Fibroblast of the aortic adventitia (primary cell): ENCODE results near the gene IREB2. TPM values are rescaled to one million over a fixed set of nuclear protein-coding genes. Genes with fewer than 3 reads are reported as not detected.

Experiments
- DNase-seq: peaks from one replicate; pipeline ENCODE4 v3.0.0-alpha.2; 2010; ENCODE audit warnings: low read depth
- H3K4me3 ChIP-seq: 2 replicates; pipeline ENCODE4 v1.5.1; 2011; ENCODE audit warnings: low read depth, mild to moderate bottlenecking, control low read depth, low read length, moderate library complexity
- total RNA-seq: library from RNA; depleted of rRNA; stranded (reverse); fragments of >200 nt; gene quantifications from 2 replicates; pipeline ENCODE4 v1.2.3, GENCODE V29; 2012; ENCODE audit warnings: low replicate concordance
- TF ChIP-seq, protein P1 (sequence below): IDR thresholded peaks from 2 replicates; pipeline ENCODE4 v1.5.1; 2011; ENCODE audit warnings: mild to moderate bottlenecking, low read length, control low read depth, inconsistent platforms; ENCODE audit not compliant: insufficient read depth

Gene IREB2
- total RNA-seq, 1 donor = 25.1 TPM

DNA sequence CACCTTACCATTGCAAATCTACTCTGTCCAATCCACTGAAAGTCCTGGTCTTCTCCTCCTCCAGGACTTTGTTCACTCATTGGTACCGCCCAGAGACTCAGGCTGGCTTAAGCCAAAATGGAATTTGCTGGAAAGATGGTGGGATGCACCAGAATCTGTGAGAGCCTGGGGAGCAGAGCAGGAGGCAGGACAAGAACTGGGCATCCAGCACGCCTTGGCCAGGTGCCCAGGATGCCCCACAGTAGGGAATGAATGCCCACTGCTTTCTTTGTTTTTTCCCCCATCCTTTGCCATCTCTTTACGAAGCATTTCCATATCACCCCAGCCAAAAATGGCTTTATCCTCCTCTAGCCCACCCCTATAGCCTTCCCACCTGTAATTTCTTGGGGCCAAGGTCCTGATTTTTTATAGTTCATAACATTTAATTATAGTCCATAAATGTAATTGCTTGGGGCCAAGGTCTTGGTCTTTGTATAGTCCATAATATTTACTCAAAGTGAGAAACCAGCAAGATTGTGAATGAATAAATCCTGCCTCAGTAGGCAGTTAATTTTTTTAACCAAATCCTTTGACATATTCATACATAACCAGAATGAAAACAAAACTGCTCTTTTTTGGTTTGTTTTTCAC is 23.3 kb upstream of the IREB2 start:
- H3K4me3 ChIP-seq = no peak overlapping the region
- no peak for DNase-seq
- TF ChIP-seq, protein P1, sequence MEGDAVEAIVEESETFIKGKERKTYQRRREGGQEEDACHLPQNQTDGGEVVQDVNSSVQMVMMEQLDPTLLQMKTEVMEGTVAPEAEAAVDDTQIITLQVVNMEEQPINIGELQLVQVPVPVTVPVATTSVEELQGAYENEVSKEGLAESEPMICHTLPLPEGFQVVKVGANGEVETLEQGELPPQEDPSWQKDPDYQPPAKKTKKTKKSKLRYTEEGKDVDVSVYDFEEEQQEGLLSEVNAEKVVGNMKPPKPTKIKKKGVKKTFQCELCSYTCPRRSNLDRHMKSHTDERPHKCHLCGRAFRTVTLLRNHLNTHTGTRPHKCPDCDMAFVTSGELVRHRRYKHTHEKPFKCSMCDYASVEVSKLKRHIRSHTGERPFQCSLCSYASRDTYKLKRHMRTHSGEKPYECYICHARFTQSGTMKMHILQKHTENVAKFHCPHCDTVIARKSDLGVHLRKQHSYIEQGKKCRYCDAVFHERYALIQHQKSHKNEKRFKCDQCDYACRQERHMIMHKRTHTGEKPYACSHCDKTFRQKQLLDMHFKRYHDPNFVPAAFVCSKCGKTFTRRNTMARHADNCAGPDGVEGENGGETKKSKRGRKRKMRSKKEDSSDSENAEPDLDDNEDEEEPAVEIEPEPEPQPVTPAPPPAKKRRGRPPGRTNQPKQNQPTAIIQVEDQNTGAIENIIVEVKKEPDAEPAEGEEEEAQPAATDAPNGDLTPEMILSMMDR = no peak

DNA sequence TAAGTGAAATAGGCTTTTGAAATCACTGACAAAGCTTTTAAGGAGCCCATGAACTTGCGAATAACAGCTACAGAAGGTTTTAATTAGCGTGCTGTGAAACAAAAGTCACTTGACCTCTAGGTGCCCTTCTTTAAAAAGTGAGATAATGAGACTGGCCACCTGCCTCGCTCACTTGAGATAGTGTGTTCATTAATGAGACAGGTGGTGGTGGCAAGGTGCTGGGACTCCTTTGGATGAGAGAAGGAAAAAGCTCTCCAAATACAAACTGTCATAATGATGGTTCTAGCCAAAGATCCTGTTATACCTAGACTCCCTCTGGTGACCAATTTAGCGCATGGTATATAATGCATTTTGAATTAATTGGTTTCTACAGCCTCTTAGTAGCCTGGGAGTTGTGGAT is 22.7 kb upstream of the IREB2 start:
- TF ChIP-seq, protein P1 = peak; percentile 45
- peak; percentile 52 for DNase-seq

DNA sequence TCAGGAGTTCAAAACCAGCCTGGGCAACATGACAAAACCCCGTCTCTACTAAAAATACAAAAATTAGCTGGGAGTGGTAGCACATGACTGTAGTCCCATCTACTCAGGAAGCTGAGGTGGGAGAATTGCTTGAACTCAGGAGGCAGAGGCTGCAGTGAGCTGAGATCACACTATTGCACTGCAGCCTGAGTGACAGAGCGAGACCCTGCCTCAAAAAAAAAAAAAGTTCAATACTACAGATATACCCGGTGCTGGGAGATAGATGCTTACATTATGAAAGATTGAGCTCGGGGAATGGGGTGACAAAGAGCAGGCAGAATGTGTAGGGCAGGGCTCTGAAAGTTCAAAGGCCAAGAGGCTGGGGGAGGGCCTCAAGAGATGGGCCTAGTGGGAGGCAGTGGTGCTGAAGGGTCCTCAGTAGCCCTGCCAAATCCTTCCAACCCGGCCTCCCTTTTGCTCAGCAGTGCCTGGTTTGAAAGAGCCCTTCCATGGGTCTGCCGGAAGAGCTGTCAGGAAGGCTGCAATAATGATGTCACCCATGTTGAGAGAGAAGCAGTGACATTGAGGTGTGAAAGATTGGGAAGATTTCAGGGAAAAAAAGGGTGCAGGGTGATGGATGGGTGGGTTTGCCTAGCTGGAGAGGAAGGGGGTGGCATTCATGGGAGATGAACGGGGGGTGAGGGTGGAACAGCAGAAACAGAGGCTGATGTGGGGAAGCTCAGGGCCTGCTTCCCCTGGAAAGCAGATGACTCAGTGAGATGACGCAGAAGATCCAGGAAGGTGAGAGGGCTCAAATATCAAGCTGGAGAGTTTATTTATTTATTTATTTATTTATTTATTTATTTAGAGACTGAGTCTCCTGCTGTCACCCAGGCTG is 20.0 kb upstream of the IREB2 start:
- DNase-seq = no peak
- H3K4me3 ChIP-seq = no peak overlapping the region
- TF ChIP-seq, protein P1 = no peak

More for the DNA sequence above, 22.7 kb upstream of the IREB2 start:
- H3K4me3 ChIP-seq = no peak overlapping the region

DNA sequence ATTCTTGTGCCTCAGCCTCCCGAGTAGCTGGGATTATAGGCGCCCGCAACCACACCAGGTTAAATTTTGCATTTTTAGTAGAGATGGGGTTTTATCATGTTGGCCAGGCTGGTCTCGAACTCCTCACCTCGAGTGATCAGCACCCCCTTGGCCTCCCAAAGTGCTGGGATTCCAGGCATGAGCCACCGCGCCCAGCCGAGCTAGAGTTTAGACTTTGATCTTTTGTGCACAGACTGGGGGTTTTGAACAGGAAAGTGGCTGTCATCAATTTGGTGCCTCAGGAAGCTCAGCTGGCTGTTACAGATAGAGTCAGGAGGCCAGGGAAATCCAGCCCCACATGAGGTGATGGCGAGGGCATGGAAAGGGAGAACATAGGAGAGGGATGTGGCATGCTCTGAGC is 19.3 kb upstream of the IREB2 start:
- no peak for DNase-seq
- TF ChIP-seq, protein P1 = no peak
- no peak overlapping the region for H3K4me3 ChIP-seq

DNA sequence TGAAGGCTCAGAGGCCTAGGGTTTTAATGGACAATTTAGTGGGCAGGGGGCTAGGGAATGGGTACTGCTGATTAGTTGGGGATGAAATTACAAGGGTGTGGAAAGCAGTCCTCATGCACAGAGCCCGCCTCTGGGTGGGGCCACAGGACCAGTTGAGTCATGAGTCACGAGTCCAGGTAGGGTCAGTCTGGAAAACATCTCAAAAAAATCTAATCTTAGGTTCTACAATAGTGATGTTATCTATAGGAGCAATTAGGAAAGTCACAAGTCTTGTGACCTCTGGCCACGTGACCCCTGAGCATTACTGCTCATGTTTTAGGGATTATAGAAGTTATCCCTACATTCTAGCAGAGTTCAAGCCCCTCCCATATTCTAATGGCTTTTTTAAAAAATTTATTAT is 18.6 kb upstream of the IREB2 start:
- TF ChIP-seq, protein P1 = no peak
- H3K4me3 ChIP-seq = no peak overlapping the region
- no peak for DNase-seq

DNA sequence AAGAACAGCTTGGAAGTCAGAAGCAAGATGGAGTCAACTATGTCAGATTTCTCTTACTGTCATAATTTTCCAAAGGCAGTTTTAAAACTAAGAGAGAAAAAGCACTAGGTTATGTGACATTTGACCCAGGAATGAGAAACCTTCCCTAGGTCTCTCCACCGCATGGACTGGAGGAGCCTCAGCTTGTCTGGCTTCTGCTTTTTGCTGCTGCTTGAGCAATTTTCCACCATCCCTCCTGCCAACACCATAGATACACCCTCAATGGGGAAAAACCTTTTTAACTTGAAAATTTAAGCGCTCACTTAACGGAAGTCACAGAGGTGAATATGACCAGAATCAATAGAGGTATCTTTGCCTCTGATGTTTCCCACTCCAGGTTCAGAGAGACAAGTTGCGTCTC is 17.8 kb upstream of the IREB2 start:
- no peak for DNase-seq
- TF ChIP-seq, protein P1 = no peak
- H3K4me3 ChIP-seq = no peak overlapping the region
